Esophagus muscularis mucosa (tissue), 4 donors: ENCODE results near the gene TRAF2.

Experiments used
- EP300 ChIP-seq: sonication (generic); formaldehyde crosslinking; IDR thresholded peaks from one replicate; pipeline ENCODE4 v1.6.1; 2017; ENCODE audit warnings: antibody characterized with exemption
- POLR2A ChIP-seq: fragments of 450-650 bp; IDR thresholded peaks from one replicate; pipeline ENCODE4 v1.6.1; 2017; ENCODE audit warnings: antibody characterized with exemption, moderate library complexity, mild to moderate bottlenecking, low read depth
- POLR2AphosphoS5 ChIP-seq, 2 donors: sonication (generic); formaldehyde crosslinking; IDR thresholded peaks; one replicate each; pipeline ENCODE4 v1.6.1; 2017; ENCODE audit warnings: antibody characterized with exemption in 2 of 2
- TF ChIP-seq, protein P1 (sequence below), 3 experiments: fragments of 200-600 bp in 2 of 3; fragments of 450-650 bp in 1 of 3; sonication (generic) in 2 of 3; IDR thresholded peaks; one replicate each; pipeline ENCODE4 v1.5.1; 2017 to 2019; ENCODE audit warnings: antibody characterized with exemption in 3 of 3, mild to moderate bottlenecking in 2 of 3, moderate library complexity in 1 of 3

DNA sequence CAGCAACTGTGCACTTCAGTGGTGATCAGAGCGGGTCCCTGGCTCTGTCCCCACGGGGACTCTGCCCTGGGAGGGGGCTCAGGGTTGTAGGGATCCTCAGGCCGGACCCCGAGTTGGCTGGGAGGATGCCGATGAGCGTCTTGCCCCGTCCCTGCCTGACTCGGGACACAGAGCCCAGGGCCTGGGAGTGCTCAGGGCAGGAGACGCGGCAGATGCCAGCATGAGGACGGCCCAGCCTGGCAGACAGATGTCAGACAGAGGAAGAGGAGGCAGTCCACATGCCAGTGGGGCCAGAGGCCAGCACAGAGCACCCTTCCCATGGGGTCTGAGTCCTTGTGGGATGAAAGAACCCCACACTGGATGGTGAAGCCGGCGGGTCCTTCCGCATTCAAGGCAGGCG lies 77.0 kb downstream of the TRAF2 start:
- no peak for TF ChIP-seq POLR2A
- TF ChIP-seq EP300: no peak
- TF ChIP-seq, protein P1, sequence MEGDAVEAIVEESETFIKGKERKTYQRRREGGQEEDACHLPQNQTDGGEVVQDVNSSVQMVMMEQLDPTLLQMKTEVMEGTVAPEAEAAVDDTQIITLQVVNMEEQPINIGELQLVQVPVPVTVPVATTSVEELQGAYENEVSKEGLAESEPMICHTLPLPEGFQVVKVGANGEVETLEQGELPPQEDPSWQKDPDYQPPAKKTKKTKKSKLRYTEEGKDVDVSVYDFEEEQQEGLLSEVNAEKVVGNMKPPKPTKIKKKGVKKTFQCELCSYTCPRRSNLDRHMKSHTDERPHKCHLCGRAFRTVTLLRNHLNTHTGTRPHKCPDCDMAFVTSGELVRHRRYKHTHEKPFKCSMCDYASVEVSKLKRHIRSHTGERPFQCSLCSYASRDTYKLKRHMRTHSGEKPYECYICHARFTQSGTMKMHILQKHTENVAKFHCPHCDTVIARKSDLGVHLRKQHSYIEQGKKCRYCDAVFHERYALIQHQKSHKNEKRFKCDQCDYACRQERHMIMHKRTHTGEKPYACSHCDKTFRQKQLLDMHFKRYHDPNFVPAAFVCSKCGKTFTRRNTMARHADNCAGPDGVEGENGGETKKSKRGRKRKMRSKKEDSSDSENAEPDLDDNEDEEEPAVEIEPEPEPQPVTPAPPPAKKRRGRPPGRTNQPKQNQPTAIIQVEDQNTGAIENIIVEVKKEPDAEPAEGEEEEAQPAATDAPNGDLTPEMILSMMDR (IDR thresholded peaks at IDR 0.05): no peak
- no peak for TF ChIP-seq POLR2AphosphoS5 (IDR thresholded peaks at IDR 0.05)
